Effector memory CD4-positive, alpha-beta T cell (primary cell): ENCODE data around the gene GGT7.
"Not testable (repeated sequence)": the region's sequence is repeated elsewhere in the genome, so short reads cannot be mapped to it uniquely, and the experiment has no call there.

Source experiments
- DNase-seq, 3 donors: peaks; one replicate each; pipeline ENCODE4 v3.0.0-alpha.2; 2020
- H3K27ac ChIP-seq: 2 replicates; pipeline ENCODE4 v1.7.0; 2013; ENCODE audit warnings: mild to moderate bottlenecking, low read length, moderate library complexity; ENCODE audit not compliant: insufficient read depth, poor library complexity, severe bottlenecking
- H3K27me3 ChIP-seq: replicated peaks from 2 replicates; pipeline ENCODE4 v1.7.0; 2013; ENCODE audit warnings: mild to moderate bottlenecking, low read length; ENCODE audit not compliant: insufficient read depth, control insufficient read depth, poor library complexity, severe bottlenecking
- H3K36me3 ChIP-seq: 2 replicates; pipeline ENCODE4 v1.7.0; 2013; ENCODE audit warnings: mild to moderate bottlenecking, low read length, moderate library complexity; ENCODE audit not compliant: control insufficient read depth, insufficient read depth
- H3K4me1 ChIP-seq: 2 replicates; pipeline ENCODE4 v1.7.0; 2013; ENCODE audit warnings: low read length, mild to moderate bottlenecking; ENCODE audit not compliant: control insufficient read depth, insufficient read depth, poor library complexity, severe bottlenecking
- H3K4me3 ChIP-seq: 2 replicates; pipeline ENCODE4 v1.7.0; 2013; ENCODE audit warnings: low read length, low read depth, mild to moderate bottlenecking; ENCODE audit not compliant: insufficient read depth, poor library complexity, severe bottlenecking
- H3K9me3 ChIP-seq: 2 replicates; pipeline ENCODE4 v1.7.0; 2013; ENCODE audit warnings: mild to moderate bottlenecking, low read length, moderate library complexity; ENCODE audit not compliant: control insufficient read depth

Gene GGT7

DNA sequence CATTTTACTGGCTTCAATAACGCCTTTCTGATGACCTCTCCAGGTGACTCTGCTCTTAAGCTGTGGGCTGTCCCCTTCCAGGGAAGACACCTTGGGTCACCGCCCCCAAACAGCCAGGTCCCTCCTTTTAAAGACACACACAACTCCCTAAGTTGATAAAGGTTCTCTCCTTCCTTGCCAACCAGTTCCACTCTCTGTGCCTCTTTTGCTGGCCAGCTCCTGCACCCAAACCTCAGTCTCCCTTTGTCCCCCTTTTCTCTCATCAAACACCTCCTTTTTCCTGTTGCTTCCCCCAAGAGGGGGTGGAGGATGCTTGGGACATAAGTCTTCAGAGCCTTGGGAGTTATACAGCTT is 48.2 kb downstream of the GGT7 start:
- peak; percentile 47 to 63 (median 61) for DNase-seq
- H3K27ac ChIP-seq = peak overlapping the region; percentile 76
- no peaks in the 10 kb centered on the region for H3K9me3 ChIP-seq
- no peaks in the 10 kb centered on the region for H3K27me3 ChIP-seq
- H3K36me3 ChIP-seq = peaks cover 4% of the 10 kb centered on the region
- peak overlapping the region; percentile 85 for H3K4me3 ChIP-seq
- peaks cover 13% of the 10 kb centered on the region for H3K4me1 ChIP-seq

DNA sequence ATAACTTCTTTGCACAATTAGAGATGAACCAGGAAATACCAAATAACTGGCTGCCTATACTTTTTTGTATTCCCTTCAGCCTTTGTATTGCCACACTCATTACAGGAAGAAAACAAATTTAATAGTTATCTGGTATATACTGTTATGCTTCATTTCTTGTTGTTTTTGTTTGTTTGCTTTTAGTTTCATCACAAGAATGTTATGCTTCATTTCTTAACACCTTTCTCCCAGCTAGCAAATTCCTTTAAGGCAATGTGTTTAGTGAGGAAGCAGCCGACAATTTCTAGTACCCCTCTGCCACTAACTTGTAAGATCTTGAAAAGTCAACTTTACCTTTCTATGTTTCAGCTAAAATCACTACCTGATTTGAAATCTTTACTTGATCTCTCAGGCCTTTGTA is 48.6 kb downstream of the GGT7 start:
- Histone ChIP-seq H3K27ac (peak overlapping the region; percentile 76), H3K4me1 (peaks cover 13% of the 10 kb centered on the region), H3K9me3 (no peaks in the 10 kb centered on the region), H3K27me3 (no peaks in the 10 kb centered on the region), H3K4me3 (peak overlapping the region; percentile 85), H3K36me3 (peaks cover 4% of the 10 kb centered on the region)
- DNase-seq = no peak

DNA sequence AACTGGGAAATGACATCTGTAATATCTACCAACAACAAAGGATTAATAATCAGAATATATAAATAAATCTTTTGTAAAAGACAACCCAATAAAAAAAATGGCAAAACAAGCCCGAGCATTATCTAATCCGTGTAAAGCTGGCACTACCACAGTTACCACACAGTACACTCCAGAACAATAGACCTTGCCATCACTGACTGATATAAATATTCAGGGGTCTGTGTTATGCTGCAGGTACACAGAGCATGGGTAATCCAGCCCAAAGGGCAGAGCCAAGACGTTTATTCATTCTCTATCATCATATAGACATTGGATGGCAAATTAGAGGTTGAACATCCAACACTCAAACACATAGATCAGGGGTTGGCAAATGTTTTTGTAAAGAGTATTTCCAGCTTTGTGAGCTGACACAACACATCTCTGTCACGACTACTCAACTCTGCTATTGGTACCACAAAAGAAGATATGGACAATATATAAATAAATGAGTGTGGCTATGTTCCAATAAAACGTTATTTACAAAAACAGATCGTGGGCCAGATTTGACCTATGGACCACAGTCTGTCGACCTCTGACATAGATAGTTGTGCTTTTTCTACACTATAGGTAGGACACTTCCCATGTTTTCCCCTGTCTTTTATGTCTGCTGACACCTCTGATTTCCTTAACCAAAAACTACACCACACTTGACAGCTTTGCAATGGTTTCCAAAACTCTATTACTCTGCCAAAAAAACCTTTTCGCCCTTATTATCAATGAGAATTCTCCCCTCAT is 51.7 kb downstream of the GGT7 start:
- no peak overlapping the region for H3K4me3 ChIP-seq

DNA sequence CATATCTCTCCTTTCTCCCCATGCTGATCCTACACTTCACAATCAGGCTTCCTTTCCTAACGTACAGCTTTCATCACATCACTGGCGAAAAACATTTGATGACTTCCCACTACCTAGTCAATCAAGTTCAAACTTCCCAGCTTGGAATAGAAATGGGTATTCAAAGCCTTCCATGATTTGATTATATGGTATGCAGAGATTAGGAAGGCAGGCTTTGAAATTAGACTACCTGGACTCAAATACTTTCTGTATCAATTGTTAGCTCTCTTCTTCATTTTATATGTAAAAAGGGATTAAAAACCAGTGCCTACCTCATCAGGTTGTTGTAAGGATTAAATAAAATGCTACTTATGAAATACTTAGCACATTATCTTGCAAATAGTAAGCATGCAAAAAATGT is 54.9 kb downstream of the GGT7 start:
- Histone ChIP-seq H3K27me3 (no peaks in the 10 kb centered on the region), H3K4me3 (no peak overlapping the region), H3K9me3 (no peaks in the 10 kb centered on the region), H3K36me3 (peaks cover 4% of the 10 kb centered on the region), H3K4me1 (no peaks in the 10 kb centered on the region), H3K27ac (no peak overlapping the region)
- DNase-seq = no peak

More for the DNA sequence above, 51.7 kb downstream of the GGT7 start:
- Histone ChIP-seq H3K36me3 (peaks cover 4% of the 10 kb centered on the region), H3K9me3 (no peaks in the 10 kb centered on the region), H3K4me1 (peaks cover 13% of the 10 kb centered on the region), H3K27ac (no peak overlapping the region), H3K27me3 (no peaks in the 10 kb centered on the region)
- no peak for DNase-seq

DNA sequence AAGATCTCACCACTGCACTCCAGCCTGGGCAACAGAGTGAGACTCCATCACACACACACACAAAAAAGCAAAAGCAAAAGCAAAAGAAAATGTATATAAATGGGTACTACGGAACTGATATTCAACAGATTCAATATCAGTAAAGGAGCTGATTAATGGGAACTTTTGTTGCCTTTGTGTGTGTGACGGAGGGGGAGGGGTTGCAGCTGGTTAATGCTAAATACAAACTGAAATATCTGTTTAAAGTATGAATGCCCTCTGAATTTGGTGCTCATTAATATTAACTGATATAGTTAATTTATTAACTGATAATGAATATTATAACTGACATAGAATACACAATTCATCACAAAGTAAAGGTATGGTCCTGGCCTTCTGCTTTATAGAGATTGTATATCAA is 55.6 kb downstream of the GGT7 start:
- no peaks in the 10 kb centered on the region for H3K4me1 ChIP-seq
- H3K27ac ChIP-seq = no peak overlapping the region
- H3K4me3 ChIP-seq = no peak overlapping the region
- no peaks in the 10 kb centered on the region for H3K27me3 ChIP-seq
- H3K9me3 ChIP-seq = no peaks in the 10 kb centered on the region
- peaks cover 4% of the 10 kb centered on the region for H3K36me3 ChIP-seq
- no peak for DNase-seq

DNA sequence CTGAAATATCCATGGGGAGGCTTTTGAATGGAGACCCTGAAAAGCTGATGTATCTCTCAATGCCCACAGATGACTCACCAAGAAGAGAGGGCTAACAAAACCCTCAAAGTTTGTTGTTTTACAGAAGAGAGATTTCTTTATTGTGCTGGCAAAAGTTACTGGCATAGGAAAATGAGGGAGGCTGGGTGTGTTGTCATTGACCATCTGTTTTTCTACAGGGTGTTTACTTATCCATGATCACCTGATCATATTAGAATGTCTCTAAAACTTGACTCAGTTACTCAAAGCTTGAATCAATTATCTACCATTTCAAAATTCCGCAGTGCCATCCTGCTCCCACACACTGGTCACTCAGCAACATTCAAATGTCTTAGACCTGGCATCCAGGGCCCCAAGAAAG is 57.0 kb downstream of the GGT7 start:
- DNase-seq = no peak

DNA sequence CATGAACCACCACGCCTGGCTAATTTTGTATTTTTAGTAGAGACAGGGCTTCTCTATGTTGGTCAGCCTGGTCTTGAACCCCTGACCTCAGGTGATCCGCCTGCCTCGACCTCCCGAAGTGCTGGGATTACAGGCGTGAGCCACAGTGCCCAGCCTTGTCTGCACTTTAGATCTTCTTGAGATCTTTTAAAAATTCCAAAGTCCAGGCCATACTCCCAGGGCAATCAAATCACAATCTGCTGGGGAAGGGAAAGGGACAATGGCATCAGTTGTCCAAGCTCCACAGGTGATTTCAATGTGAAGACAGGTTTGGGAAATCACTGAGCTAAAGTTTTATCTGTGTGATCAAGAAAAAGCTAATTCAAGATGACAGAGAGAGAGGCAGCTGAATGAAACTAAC is 64.1 kb downstream of the GGT7 start:
- DNase-seq = no peak
- H3K27me3 ChIP-seq = no peaks in the 10 kb centered on the region
- H3K4me1 ChIP-seq = no peaks in the 10 kb centered on the region
- H3K4me3 ChIP-seq = no peak overlapping the region
- H3K36me3 ChIP-seq = no peaks in the 10 kb centered on the region
- no peaks in the 10 kb centered on the region for H3K9me3 ChIP-seq
- H3K27ac ChIP-seq = no peak overlapping the region

More for the DNA sequence above, 57.0 kb downstream of the GGT7 start:
- Histone ChIP-seq H3K9me3 (no peaks in the 10 kb centered on the region), H3K4me3 (no peak overlapping the region), H3K4me1 (no peaks in the 10 kb centered on the region), H3K36me3 (peaks cover 4% of the 10 kb centered on the region), H3K27me3 (no peaks in the 10 kb centered on the region), H3K27ac (no peak overlapping the region)

DNA sequence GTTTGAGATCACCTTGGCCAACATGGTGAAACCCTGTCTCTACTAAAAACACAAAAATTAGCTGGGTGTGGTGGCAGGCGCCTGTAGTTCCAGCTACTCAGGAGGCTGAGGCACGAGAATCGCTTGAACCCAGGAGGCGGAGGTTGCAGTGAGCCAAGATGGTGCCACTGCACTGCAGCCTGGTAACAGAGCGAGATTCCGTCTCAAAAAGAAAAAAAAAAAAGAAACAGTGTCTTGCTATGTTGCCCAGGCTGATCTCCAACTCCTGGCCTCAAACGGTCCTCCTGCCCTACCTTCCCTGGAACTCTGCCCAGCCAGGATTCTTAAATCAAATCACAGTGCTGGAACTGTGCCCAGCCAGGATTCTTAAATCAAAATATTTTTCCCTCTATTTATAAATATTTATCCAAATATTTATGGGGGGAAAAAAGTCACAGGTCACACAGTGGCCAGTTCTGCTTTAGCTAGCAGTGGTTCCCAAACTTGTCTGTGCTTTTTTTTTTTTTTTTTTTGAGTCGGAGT is 64.7 kb downstream of the GGT7 start:
- not testable (repeated sequence) for H3K4me1 ChIP-seq, H3K4me3 ChIP-seq, H3K27ac ChIP-seq, H3K36me3 ChIP-seq, DNase-seq, H3K27me3 ChIP-seq, H3K9me3 ChIP-seq

DNA sequence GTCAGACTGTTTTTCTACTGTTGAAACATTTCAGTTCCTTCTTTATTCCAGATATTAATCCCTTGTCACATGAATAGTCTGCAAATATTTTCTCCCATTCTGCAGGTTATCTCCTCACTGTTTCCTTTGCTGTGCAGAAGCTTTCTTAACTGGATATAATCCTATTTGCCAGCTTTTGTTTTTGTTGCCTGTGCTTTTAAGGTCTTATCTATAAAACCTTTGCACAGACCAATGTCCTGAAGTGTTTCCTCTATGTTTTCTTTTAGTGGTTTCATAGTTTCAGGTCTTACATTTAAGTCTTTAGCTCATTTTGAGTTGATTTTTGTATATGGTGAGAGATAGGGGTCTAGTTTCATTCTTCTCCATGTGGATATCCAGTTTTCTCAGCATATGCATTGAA is 66.4 kb downstream of the GGT7 start:
- Histone ChIP-seq H3K27ac (no peak overlapping the region), H3K36me3 (no peaks in the 10 kb centered on the region), H3K27me3 (no peaks in the 10 kb centered on the region), H3K9me3 (no peaks in the 10 kb centered on the region), H3K4me1 (no peaks in the 10 kb centered on the region), H3K4me3 (no peak overlapping the region)
- no peak for DNase-seq

DNA sequence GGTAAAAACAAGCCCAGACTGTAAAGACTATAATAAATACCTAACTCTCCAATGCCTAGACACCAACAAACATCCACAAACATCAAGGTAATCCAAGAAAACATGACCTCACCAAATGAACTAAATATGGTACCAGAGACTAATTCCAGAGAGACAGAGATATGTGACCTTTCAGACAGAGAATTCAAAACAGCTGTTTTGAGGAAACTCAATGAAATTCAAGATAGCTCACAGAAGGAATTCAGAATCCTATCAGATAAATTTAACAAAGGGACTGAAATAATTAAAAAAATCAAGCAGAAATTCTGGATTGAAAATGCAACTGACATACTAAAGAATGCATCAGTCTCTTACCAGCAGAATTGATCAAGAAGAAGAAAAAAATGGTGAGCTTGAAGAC is 73.8 kb downstream of the GGT7 start:
- H3K4me1 ChIP-seq = peaks cover 3% of the 10 kb centered on the region
- H3K27ac ChIP-seq = no peak overlapping the region
- DNase-seq = no peak
- no peaks in the 10 kb centered on the region for H3K36me3 ChIP-seq
- H3K27me3 ChIP-seq = no peaks in the 10 kb centered on the region
- no peaks in the 10 kb centered on the region for H3K9me3 ChIP-seq
- no peak overlapping the region for H3K4me3 ChIP-seq
